K562 (cell line): ENCODE data around the gene METTL6. TPM values are rescaled to one million over a fixed set of nuclear protein-coding genes. Genes with fewer than 3 reads are reported as not detected.

Source experiments
- ATAC-seq: fragments of 200-7000 bp; cut with Tn5 transposase; 3 replicates; pipeline ENCODE4 v1.9.1; 2020; ENCODE audit warnings: moderate library complexity
- BruUV-seq: library from RNA; stranded (reverse); fragments of 400-500 nt; replicated peaks from 2 replicates; lab custom pipeline; 2021; lab: Mats Ljungman, UMichigan
- CTCF ChIA-PET: fragments of 300-600 bp; formaldehyde crosslinking; extraction: SDS; loops from one replicate; lab custom pipeline; 2021; ENCODE audit warnings: low intra/inter-chr PET ratio; lab: Yijun Ruan, JAX
- POLR2A ChIA-PET: fragments of 300-600, 350-650 bp; sonication (Branson Sonifier 250); formaldehyde crosslinking; extraction: SDS; loops from one replicate; lab custom pipeline; 2021; ENCODE audit warnings: antibody characterized with exemption, inconsistent platforms; lab: Yijun Ruan, JAX
- DNase-seq, 4 experiments: peaks; one replicate each; pipeline versions ENCODE4 v3.0.0 to v3.0.0-alpha.2; 2011 to 2018; ENCODE audit warnings: low spot score in 3 of 4, mixed read lengths in 3 of 4; ENCODE audit errors: extremely low read depth in 1 of 4
- FAIRE-seq: peaks from 2 replicates; lab custom pipeline; 2011; peaks lifted over from hg19 to GRCh38; lab: Jason Lieb, UNC
- H2AFZ ChIP-seq: 2 replicates; pipeline ENCODE4 v1.6.0; 2011; ENCODE audit warnings: low read depth, low read length, control low read depth, inconsistent platforms
- H3K27ac ChIP-seq: fragments of 200-600 bp; 3 replicates; pipeline ENCODE4 v1.8.0; 2011; ENCODE audit warnings: low read depth, mild to moderate bottlenecking, control low read depth, inconsistent platforms, low read length, moderate library complexity, mixed read lengths; ENCODE audit errors: extremely low read depth
- H3K27me3 ChIP-seq, 2 experiments: fragments of 300-600 bp in 1 of 2; 2 replicates in 1 of 2; 3 replicates in 1 of 2; pipeline versions ENCODE4 v1.6.0 to v1.8.0; 2011; ENCODE audit warnings: inconsistent platforms in 2 of 2, low read length in 2 of 2, mild to moderate bottlenecking in 1 of 2, mixed read lengths in 1 of 2, moderate library complexity in 1 of 2; ENCODE audit not compliant: control insufficient read depth in 2 of 2, insufficient read depth in 2 of 2
- H3K36me3 ChIP-seq: fragments of 300-600 bp; 3 replicates; pipeline ENCODE4 v1.8.0; 2011; ENCODE audit warnings: mild to moderate bottlenecking, low read length, inconsistent platforms; ENCODE audit not compliant: control insufficient read depth, insufficient read depth
- H3K4me1 ChIP-seq, 2 experiments: fragments of 200-600 bp in 1 of 2; replicated peaks in 1 of 2; 2 replicates in 1 of 2; 3 replicates in 1 of 2; pipeline versions ENCODE4 v1.5.1 to v1.8.0; 2011; ENCODE audit warnings: inconsistent platforms in 2 of 2, low read length in 2 of 2, mild to moderate bottlenecking in 1 of 2, mixed read lengths in 1 of 2, moderate library complexity in 1 of 2; ENCODE audit not compliant: control insufficient read depth in 2 of 2, insufficient read depth in 2 of 2
- H3K4me2 ChIP-seq: 2 replicates; pipeline ENCODE4 v1.6.1; 2011; ENCODE audit warnings: low read length, control low read depth, inconsistent platforms, mixed read lengths; ENCODE audit not compliant: insufficient read depth
- H3K4me3 ChIP-seq: fragments of 200-600 bp; sonication (generic), shearing (Covaris generic); 2 replicates; pipeline ENCODE4 v1.5.1; 2016; ENCODE audit warnings: control low read depth, inconsistent platforms
- H3K79me2 ChIP-seq: fragments of 200-600 bp; 3 replicates; pipeline ENCODE4 v1.8.0; 2011; ENCODE audit warnings: low read length, inconsistent platforms; ENCODE audit not compliant: control insufficient read depth, insufficient read depth
- H3K9ac ChIP-seq, 2 experiments: 2 replicates each; pipeline versions ENCODE4 v1.6.0 to v1.6.1; 2011; ENCODE audit warnings: low read depth in 2 of 2, low read length in 2 of 2, control low read depth in 1 of 2, inconsistent platforms in 1 of 2, mild to moderate bottlenecking in 1 of 2, mixed read lengths in 1 of 2; ENCODE audit not compliant: insufficient read depth in 1 of 2
- H3K9me1 ChIP-seq: one replicate; pipeline ENCODE4 v1.6.0; 2011; ENCODE audit warnings: inconsistent platforms, mild to moderate bottlenecking, low read length, moderate library complexity; ENCODE audit not compliant: control insufficient read depth, insufficient read depth
- H3K9me3 ChIP-seq: replicated peaks from 2 replicates; pipeline ENCODE4 v1.5.1; 2011; ENCODE audit warnings: low read depth, low read length, inconsistent platforms; ENCODE audit not compliant: control insufficient read depth, insufficient read depth
- H4K20me1 ChIP-seq: replicated peaks from 2 replicates; pipeline ENCODE4 v1.6.1; 2011; ENCODE audit warnings: low read length, inconsistent platforms, mixed read lengths; ENCODE audit not compliant: control insufficient read depth, insufficient read depth
- IFI16 ChIP-seq: fragments of 250-450 bp; sonication (Bioruptor Pico); IDR thresholded peaks from 2 replicates; pipeline ENCODE4 v2.1.2; 2022; ENCODE audit warnings: mild to moderate bottlenecking, inconsistent platforms
- SMC3 ChIP-seq: conservative IDR thresholded peaks from 2 replicates; pipeline ENCODE4 v1.6.1; 2011; ENCODE audit warnings: low read depth, low read length, improper control_type of control experiment; ENCODE audit not compliant: insufficient read depth
- YY1 ChIP-seq, 3 experiments: IDR thresholded peaks; 2 replicates each; pipeline ENCODE4 v1.6.1; 2011; ENCODE audit warnings: low read length in 2 of 3, mild to moderate bottlenecking in 2 of 3, moderate library complexity in 2 of 3, borderline replicate concordance in 1 of 3, control low read depth in 1 of 3, low read depth in 1 of 3; ENCODE audit not compliant: insufficient read depth in 3 of 3, insufficient replicate concordance in 2 of 3, control insufficient read depth in 1 of 3, insufficient read length in 1 of 3; ENCODE audit errors: extremely low read depth in 1 of 3
- ZFX ChIP-seq: sonication (generic); formaldehyde crosslinking; IDR thresholded peaks from 2 replicates; pipeline ENCODE4 v1.8.0; 2022; ENCODE audit warnings: mild to moderate bottlenecking, missing genetic modification reagents, moderate library complexity
- WGBS: fragments of 100-300 bp; shearing (Covaris generic); methylation state at CpG from one replicate; pipeline ENCODE4 v1.1.6; 2016; ENCODE audit warnings: low coverage, mixed read lengths; ENCODE audit not compliant: insufficient coverage; ENCODE audit errors: missing lambda C conversion rate; 5-methylcytosine and 5-hydroxymethylcytosine counted together
- in situ Hi-C: fragments of 300-500 bp; cut with MboI; formaldehyde crosslinking; loops from 4 replicates; pipeline ENCODE4 v1.15.0; 2018; ENCODE audit warnings: inconsistent platforms, mixed read lengths
- intact Hi-C: fragments of 100-400 bp; cut with micrococcal nuclease; formaldehyde crosslinking; loops from 2 replicates; pipeline ENCODE4 v1.14.2; 2022
- polyA plus RNA-seq, 8 experiments: library from polyadenylated mRNA; depleted of rRNA in 4 of 8; stranded (reverse) in 5 of 8; unstranded in 3 of 8; fragments of >200 nt; fragmentation: Nextera tagmentation in 2 of 8; fragmentation: Illumina TruSeq in 1 of 8; extraction: Ambion mirVana in 2 of 8; extraction: Trizol in 1 of 8; gene quantifications; 2 replicates each; pipeline versions ENCODE4 v1.2.1 to v1.2.3, GENCODE V29; 2011 to 2014; ENCODE audit warnings: inconsistent platforms in 1 of 8, missing spikeins in 1 of 8
- total RNA-seq, 7 experiments: library from RNA; depleted of rRNA in 6 of 7; stranded (reverse); fragments of >200 nt in 6 of 7; fragmentation: Illumina TruSeq in 2 of 7; extraction: Trizol in 2 of 7; gene quantifications; 2 replicates each; pipeline versions ENCODE4 v1.2.1 to v1.2.3, GENCODE V29; 2011 to 2021; ENCODE audit warnings: low replicate concordance in 1 of 7
- TF ChIP-seq, protein P1 (sequence below): fragments of 250-450 bp; sonication (Bioruptor Pico); IDR thresholded peaks from 2 replicates; pipeline ENCODE4 v1.8.0; 2022; ENCODE audit warnings: moderate library complexity, mild to moderate bottlenecking, inconsistent platforms
- TF ChIP-seq, protein P2 (sequence below), 2 experiments: fragments of 450-650 bp; formaldehyde crosslinking in 1 of 2; IDR thresholded peaks; 2 replicates each; pipeline versions ENCODE4 v1.4.0 to v1.6.1; 2014 to 2020; ENCODE audit warnings: mild to moderate bottlenecking in 2 of 2, borderline replicate concordance in 1 of 2, low read depth in 1 of 2
- TF ChIP-seq, protein P3 (sequence below): fragments of 450-650 bp; IDR thresholded peaks from 2 replicates; pipeline ENCODE4 v1.6.1; 2014; ENCODE audit warnings: low read depth, mild to moderate bottlenecking, moderate library complexity, borderline replicate concordance

METTL6 gene
- total and polyA plus RNA-seq, 9 of the 15 experiments (the other 6 are each of a cell fraction or from before 2014, with no cell fraction given), result 18.8 to 61.5 (median 33.9) TPM

DNA sequence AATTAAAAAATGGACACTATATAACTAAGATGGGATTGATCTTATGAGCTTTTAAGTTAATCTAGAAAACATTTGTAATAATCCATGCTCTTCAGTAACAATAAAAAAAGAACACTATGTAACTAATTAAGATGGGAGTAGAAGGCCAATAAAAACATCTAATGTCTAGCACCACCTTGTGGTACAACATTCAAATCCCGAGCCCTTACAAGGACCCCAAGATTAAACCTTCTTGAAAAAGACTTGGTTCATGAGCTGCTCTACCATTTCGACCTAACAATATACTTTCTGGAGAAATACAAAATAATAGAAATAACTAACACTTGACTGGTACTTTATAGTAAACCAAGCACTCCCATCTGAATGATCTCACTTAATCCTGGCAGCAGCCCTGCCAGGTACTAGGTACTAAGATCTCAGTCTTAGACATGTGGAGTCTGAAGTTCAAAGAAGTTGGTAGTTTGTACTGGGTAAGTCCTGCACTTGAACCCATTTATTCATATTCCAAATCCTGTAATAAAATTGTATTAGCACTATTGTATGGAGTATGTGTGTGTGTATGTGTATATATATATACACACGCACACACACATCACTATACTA lies 21.8 kb downstream of the METTL6 start:
- no TSS peak for BruUV-seq
- peaks cover 6% of the 10 kb centered on the region; the same call in 1 of the 3 replicates for H3K36me3 ChIP-seq
- in situ Hi-C loops (no loop called here), intact Hi-C loops (loop anchor here (1.0 to 5.0 kb wide), 5 partner anchors 27 to 478 kb away; no protein-coding TSS in a partner anchor)
- H3K4me3 ChIP-seq, result no peak overlapping the region
- H3K9me3 ChIP-seq, result no peaks in the 10 kb centered on the region
- no peaks in the 10 kb centered on the region for H3K9me1 ChIP-seq
- CTCF ChIA-PET, result interaction anchor here (0.7 to 3.2 kb wide), 7 partner anchors 27 to 297 kb away, joined by 3 to 30 read pairs (median 4); partner anchors contain the start of gene CAPN7
- H3K27ac ChIP-seq, result no peak overlapping the region
- H4K20me1 ChIP-seq, result no peaks in the 10 kb centered on the region
- H3K4me2 ChIP-seq, result no peak overlapping the region
- FAIRE-seq (peak; percentile 83), ATAC-seq (peak; percentile 89), DNase-seq (peak; percentile 62 to 76 (median 63))
- H3K27me3 ChIP-seq, result no peaks in the 10 kb centered on the region
- 32% methylated on average over 3 of the region's 3 CpGs for WGBS
- H3K4me1 ChIP-seq, result no peaks in the 10 kb centered on the region
- H2AFZ ChIP-seq, result no peak overlapping the region
- H3K9ac ChIP-seq, result no peak overlapping the region
- H3K79me2 ChIP-seq, result no peaks in the 10 kb centered on the region
- POLR2A ChIA-PET, result interaction anchor here (0.6 to 1.7 kb wide), 3 partner anchors 137 to 300 kb away, joined by 3 to 6 read pairs (median 3); no protein-coding TSS in a partner anchor
- TF ChIP-seq IFI16 (CRISPR knock-in tag) (no peak), ZFX (no peak), YY1 (IDR thresholded peaks at IDR 0.05; ENCODE audit: borderline replicate concordance in 1 of 3, control insufficient read depth in 1 of 3, extremely low read depth in 1 of 3, insufficient read depth in 3 of 3, insufficient read length in 1 of 3, insufficient replicate concordance in 2 of 3, low read depth in 1 of 3, low read length in 2 of 3) (no peak), SMC3 (peak; percentile 73)
- TF ChIP-seq, protein P1, sequence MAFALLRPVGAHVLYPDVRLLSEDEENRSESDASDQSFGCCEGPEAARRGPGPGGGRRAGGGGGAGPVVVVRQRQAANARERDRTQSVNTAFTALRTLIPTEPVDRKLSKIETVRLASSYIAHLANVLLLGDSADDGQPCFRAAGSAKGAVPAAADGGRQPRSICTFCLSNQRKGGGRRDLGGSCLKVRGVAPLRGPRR, result no peak
- TF ChIP-seq, protein P2, sequence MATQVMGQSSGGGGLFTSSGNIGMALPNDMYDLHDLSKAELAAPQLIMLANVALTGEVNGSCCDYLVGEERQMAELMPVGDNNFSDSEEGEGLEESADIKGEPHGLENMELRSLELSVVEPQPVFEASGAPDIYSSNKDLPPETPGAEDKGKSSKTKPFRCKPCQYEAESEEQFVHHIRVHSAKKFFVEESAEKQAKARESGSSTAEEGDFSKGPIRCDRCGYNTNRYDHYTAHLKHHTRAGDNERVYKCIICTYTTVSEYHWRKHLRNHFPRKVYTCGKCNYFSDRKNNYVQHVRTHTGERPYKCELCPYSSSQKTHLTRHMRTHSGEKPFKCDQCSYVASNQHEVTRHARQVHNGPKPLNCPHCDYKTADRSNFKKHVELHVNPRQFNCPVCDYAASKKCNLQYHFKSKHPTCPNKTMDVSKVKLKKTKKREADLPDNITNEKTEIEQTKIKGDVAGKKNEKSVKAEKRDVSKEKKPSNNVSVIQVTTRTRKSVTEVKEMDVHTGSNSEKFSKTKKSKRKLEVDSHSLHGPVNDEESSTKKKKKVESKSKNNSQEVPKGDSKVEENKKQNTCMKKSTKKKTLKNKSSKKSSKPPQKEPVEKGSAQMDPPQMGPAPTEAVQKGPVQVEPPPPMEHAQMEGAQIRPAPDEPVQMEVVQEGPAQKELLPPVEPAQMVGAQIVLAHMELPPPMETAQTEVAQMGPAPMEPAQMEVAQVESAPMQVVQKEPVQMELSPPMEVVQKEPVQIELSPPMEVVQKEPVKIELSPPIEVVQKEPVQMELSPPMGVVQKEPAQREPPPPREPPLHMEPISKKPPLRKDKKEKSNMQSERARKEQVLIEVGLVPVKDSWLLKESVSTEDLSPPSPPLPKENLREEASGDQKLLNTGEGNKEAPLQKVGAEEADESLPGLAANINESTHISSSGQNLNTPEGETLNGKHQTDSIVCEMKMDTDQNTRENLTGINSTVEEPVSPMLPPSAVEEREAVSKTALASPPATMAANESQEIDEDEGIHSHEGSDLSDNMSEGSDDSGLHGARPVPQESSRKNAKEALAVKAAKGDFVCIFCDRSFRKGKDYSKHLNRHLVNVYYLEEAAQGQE (IDR thresholded peaks at IDR 0.05; ENCODE audit: borderline replicate concordance), result peak; percentile 76
- TF ChIP-seq, protein P2 (CRISPR knock-in tag; IDR thresholded peaks at IDR 0.05; ENCODE audit: low read depth), result no peak
- TF ChIP-seq, protein P3, sequence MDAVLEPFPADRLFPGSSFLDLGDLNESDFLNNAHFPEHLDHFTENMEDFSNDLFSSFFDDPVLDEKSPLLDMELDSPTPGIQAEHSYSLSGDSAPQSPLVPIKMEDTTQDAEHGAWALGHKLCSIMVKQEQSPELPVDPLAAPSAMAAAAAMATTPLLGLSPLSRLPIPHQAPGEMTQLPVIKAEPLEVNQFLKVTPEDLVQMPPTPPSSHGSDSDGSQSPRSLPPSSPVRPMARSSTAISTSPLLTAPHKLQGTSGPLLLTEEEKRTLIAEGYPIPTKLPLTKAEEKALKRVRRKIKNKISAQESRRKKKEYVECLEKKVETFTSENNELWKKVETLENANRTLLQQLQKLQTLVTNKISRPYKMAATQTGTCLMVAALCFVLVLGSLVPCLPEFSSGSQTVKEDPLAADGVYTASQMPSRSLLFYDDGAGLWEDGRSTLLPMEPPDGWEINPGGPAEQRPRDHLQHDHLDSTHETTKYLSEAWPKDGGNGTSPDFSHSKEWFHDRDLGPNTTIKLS, result no peak
